SK-N-SH treated with all-trans-retinoic acid at 6 μM for 48 hours (cell line): ENCODE data around the gene ZBTB32.

Source experiments
- OSR1 ChIP-seq: fragments of 250-450 bp; sonication (Bioruptor Pico); IDR thresholded peaks from 2 replicates; pipeline ENCODE4 v1.8.0; 2022; ENCODE audit warnings: moderate library complexity, mild to moderate bottlenecking, inconsistent platforms
- ZC3H10 ChIP-seq: fragments of 250-450 bp; sonication (Bioruptor Pico); IDR thresholded peaks from 2 replicates; pipeline ENCODE4 v1.5.1; 2021; ENCODE audit warnings: mild to moderate bottlenecking, moderate library complexity
- ZFP3 ChIP-seq: fragments of 250-450 bp; sonication (Bioruptor Pico); IDR thresholded peaks from 2 replicates; pipeline ENCODE4 v1.5.0; 2020; ENCODE audit warnings: mild to moderate bottlenecking, moderate library complexity
- ZFP30 ChIP-seq: fragments of 450-650 bp; formaldehyde crosslinking; IDR thresholded peaks from 2 replicates; pipeline ENCODE4 v1.5.0; 2022; ENCODE audit warnings: mild to moderate bottlenecking, moderate library complexity
- ZNF70 ChIP-seq: fragments of 450-650 bp; formaldehyde crosslinking; IDR thresholded peaks from 2 replicates; pipeline ENCODE4 v1.5.0; 2020; ENCODE audit warnings: mild to moderate bottlenecking, moderate library complexity
- ZNF8 ChIP-seq: fragments of 450-650 bp; formaldehyde crosslinking; IDR thresholded peaks from 2 replicates; pipeline ENCODE4 v1.5.0; 2020; ENCODE audit warnings: mild to moderate bottlenecking, moderate library complexity
- TF ChIP-seq, protein P1 (sequence below): fragments of 250-450 bp; sonication (Bioruptor Pico); IDR thresholded peaks from 2 replicates; pipeline ENCODE4 v1.8.0; 2020; ENCODE audit warnings: mild to moderate bottlenecking, moderate library complexity, borderline replicate concordance

- no peak for TF ChIP-seq ZNF8 (CRISPR knock-in tag)
- TF ChIP-seq ZFP30, result no peak
- TF ChIP-seq ZC3H10 (CRISPR knock-in tag), result no peak
- no peak for TF ChIP-seq OSR1
- TF ChIP-seq ZNF70, result no peak
- TF ChIP-seq ZFP3 (CRISPR knock-in tag), result no peak
- TF ChIP-seq, protein P1, sequence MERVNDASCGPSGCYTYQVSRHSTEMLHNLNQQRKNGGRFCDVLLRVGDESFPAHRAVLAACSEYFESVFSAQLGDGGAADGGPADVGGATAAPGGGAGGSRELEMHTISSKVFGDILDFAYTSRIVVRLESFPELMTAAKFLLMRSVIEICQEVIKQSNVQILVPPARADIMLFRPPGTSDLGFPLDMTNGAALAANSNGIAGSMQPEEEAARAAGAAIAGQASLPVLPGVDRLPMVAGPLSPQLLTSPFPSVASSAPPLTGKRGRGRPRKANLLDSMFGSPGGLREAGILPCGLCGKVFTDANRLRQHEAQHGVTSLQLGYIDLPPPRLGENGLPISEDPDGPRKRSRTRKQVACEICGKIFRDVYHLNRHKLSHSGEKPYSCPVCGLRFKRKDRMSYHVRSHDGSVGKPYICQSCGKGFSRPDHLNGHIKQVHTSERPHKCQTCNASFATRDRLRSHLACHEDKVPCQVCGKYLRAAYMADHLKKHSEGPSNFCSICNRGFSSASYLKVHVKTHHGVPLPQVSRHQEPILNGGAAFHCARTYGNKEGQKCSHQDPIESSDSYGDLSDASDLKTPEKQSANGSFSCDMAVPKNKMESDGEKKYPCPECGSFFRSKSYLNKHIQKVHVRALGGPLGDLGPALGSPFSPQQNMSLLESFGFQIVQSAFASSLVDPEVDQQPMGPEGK (CRISPR knock-in tag), result no peak
These were observed 15.2 kb downstream of the ZBTB32 start for GRCh38 chr19:35719402-35720162.
